ENCODE data around the gene CD3E. TPM values are rescaled to one million over a fixed set of nuclear protein-coding genes. Genes with fewer than 3 reads are reported as not detected.

CD3E gene
- total and polyA plus RNA-seq, 9 of the 15 experiments (the other 6 are each of a cell fraction or from before 2014, with no cell fraction given), result 0.07 to 0.62 (median 0.19) TPM; not detected in 5

DNA sequence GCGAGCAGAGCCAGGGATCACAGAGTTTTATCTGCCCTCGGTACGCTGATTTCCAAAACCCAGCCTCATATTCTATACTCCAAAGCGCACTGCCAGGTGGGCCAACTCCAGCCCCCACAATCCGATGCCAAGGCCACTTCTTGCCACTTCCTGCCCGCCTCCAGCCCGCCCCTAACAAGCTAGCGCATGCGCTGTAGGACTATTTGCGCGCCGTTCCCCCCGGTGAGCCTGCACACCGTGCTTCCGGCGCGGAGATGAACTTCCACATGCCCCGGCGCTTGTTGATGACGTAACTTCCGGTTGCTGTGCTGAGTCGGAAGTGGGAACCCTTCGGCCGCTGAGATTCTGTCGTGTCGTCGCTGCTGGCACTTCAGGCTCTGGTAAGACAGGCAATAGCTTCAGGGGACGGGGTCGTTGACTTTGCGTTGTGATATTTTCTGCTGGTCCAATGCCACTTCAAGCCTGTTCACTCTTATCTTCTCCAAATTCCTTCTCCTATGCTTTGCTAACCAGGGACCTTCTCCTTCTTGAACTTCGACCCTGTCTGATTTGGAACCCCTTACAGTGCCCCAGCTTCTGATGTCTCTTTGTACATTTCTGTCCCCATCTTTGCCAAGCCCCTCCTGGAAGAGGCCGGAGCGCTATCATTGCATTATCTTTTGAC is 54.9 kb downstream of the CD3E start, which contains the start of gene UBE4A (continued):
- no peak for TF ChIP-seq ZNF668 (CRISPR knock-in tag; IDR thresholded peaks at IDR 0.05)
- TF ChIP-seq LCOR (CRISPR knock-in tag; IDR thresholded peaks at IDR 0.05), result no peak
- no peak for TF ChIP-seq SMAD2 (IDR thresholded peaks at IDR 0.05; ENCODE audit: low read depth, low read length)
- TF ChIP-seq SREBF2 (CRISPR knock-in tag; IDR thresholded peaks at IDR 0.05), result no peak
- TF ChIP-seq LEF1 (IDR thresholded peaks at IDR 0.05), result no peak
- no peak for TF ChIP-seq U2AF2 (optimal IDR thresholded peaks at IDR 0.05; ENCODE audit: low read depth, low read length)
- TF ChIP-seq NFXL1 (CRISPR knock-in tag; IDR thresholded peaks at IDR 0.05), result no peak
- no peak for TF ChIP-seq PHTF2 (CRISPR knock-in tag; IDR thresholded peaks at IDR 0.05)
- TF ChIP-seq, protein P1, sequence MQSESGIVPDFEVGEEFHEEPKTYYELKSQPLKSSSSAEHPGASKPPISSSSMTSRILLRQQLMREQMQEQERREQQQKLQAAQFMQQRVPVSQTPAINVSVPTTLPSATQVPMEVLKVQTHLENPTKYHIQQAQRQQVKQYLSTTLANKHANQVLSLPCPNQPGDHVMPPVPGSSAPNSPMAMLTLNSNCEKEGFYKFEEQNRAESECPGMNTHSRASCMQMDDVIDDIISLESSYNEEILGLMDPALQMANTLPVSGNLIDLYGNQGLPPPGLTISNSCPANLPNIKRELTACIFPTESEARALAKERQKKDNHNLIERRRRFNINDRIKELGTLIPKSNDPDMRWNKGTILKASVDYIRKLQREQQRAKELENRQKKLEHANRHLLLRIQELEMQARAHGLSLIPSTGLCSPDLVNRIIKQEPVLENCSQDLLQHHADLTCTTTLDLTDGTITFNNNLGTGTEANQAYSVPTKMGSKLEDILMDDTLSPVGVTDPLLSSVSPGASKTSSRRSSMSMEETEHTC (IDR thresholded peaks at IDR 0.05), result no peak
- TF ChIP-seq PTBP1 (IDR thresholded peaks at IDR 0.05; ENCODE audit: low read depth, low read length), result no peak
- no peak for TF ChIP-seq NR1H2 (CRISPR knock-in tag; IDR thresholded peaks at IDR 0.05)
- no peak for TF ChIP-seq ZNF717 (CRISPR knock-in tag; IDR thresholded peaks at IDR 0.05)
- TF ChIP-seq, protein P2, sequence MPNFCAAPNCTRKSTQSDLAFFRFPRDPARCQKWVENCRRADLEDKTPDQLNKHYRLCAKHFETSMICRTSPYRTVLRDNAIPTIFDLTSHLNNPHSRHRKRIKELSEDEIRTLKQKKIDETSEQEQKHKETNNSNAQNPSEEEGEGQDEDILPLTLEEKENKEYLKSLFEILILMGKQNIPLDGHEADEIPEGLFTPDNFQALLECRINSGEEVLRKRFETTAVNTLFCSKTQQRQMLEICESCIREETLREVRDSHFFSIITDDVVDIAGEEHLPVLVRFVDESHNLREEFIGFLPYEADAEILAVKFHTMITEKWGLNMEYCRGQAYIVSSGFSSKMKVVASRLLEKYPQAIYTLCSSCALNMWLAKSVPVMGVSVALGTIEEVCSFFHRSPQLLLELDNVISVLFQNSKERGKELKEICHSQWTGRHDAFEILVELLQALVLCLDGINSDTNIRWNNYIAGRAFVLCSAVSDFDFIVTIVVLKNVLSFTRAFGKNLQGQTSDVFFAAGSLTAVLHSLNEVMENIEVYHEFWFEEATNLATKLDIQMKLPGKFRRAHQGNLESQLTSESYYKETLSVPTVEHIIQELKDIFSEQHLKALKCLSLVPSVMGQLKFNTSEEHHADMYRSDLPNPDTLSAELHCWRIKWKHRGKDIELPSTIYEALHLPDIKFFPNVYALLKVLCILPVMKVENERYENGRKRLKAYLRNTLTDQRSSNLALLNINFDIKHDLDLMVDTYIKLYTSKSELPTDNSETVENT (CRISPR knock-in tag; IDR thresholded peaks at IDR 0.05), result 0 out of 2 replicates have a peak, but pooled peaks have one; percentile 60
- TF ChIP-seq ETS2 (tag; IDR thresholded peaks at IDR 0.05; ENCODE audit: borderline replicate concordance, poor library complexity, severe bottlenecking), result no peak
- TF ChIP-seq, protein P3, sequence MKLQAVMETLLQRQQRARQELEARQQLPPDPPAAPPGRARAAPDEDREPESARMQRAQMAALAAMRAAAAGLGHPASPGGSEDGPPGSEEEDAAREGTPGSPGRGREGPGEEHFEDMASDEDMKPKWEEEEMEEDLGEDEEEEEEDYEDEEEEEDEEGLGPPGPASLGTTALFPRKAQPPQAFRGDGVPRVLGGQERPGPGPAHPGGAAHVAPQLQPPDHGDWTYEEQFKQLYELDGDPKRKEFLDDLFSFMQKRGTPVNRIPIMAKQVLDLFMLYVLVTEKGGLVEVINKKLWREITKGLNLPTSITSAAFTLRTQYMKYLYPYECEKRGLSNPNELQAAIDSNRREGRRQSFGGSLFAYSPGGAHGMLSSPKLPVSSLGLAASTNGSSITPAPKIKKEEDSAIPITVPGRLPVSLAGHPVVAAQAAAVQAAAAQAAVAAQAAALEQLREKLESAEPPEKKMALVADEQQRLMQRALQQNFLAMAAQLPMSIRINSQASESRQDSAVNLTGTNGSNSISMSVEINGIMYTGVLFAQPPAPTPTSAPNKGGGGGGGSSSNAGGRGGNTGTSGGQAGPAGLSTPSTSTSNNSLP (IDR thresholded peaks at IDR 0.05; ENCODE audit: borderline replicate concordance, low read depth, low read length), result no peak
- TF ChIP-seq PHF20 (IDR thresholded peaks at IDR 0.05; ENCODE audit: partially characterized antibody), result peak; percentile 100
- TF ChIP-seq, protein P4, sequence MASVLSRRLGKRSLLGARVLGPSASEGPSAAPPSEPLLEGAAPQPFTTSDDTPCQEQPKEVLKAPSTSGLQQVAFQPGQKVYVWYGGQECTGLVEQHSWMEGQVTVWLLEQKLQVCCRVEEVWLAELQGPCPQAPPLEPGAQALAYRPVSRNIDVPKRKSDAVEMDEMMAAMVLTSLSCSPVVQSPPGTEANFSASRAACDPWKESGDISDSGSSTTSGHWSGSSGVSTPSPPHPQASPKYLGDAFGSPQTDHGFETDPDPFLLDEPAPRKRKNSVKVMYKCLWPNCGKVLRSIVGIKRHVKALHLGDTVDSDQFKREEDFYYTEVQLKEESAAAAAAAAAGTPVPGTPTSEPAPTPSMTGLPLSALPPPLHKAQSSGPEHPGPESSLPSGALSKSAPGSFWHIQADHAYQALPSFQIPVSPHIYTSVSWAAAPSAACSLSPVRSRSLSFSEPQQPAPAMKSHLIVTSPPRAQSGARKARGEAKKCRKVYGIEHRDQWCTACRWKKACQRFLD (CRISPR knock-in tag; IDR thresholded peaks at IDR 0.05), result no peak
- TF ChIP-seq RHOXF2B (CRISPR knock-in tag; conservative IDR thresholded peaks at IDR 0.05), result no peak

Data from K562 (cell line).